GM21423 (cell line): ENCODE data around the gene RAB40B.

Source experiments
- ATAC-seq: cut with Tn5 transposase; IDR thresholded peaks from one replicate; pipeline ENCODE4 v1.9.1; 2021; ENCODE audit warnings: mild to moderate bottlenecking, moderate library complexity; ENCODE audit not compliant: unreplicated experiment

The RAB40B gene

DNA sequence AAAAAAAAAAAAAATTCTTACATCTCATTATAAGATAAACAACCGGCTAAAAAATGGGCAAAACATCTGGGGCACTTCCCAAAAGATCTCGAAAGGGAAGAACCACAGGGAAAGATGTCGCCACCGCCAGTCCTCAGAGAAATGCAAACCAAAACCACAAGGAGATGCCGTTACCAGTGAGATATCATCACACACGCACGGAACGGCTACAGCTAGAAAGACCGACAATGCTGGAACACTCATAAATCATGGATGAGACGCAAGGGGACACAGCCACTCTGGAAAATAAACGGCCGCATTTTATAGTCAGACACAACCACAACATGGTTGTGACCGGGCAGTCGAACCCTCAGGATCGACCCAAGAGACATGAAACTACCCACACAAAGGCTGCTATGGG lies 74.8 kb downstream of the RAB40B start:
- no peak for ATAC-seq

GRCh38 chr17:82619641-82620040 lies 78.9 kb downstream of the RAB40B start:
- ATAC-seq: no peak

- no peak for ATAC-seq
Observed at GRCh38 chr17:82619211-82619610, 79.3 kb downstream of the RAB40B start.

DNA sequence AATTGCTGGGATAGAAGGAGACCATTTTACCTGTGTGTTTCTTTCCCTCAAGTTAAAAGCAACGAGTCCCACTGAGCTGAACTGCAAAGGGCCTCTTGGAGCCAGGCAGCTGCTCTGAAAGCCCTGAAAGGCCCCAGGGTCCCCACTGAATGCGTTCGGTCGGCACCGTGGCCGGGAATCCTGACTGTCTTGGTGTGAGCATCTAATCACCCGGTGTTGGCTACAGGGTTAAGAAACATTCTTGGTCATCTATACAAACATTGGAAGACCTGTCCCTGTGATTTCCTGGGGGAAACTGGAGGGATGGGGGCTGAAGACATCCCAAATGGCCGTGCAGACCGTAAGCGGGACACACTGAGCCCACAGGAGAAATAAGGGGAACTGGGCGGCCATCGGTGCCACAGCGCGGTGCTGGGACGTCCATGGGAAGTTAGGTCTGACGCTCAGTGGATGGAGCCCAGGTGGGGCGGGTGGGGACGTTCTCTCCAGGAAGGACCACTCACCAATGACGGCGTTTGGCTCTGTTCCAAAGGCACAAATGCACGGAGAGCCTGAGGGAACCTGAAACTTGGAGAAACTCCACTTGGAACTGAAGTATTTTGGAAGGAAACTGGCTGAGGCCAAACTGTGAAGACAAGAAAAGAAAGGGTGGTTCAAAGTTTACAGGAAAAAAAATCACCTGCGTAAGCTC lies 82.3 kb downstream of the RAB40B start:
- no peak for ATAC-seq

DNA sequence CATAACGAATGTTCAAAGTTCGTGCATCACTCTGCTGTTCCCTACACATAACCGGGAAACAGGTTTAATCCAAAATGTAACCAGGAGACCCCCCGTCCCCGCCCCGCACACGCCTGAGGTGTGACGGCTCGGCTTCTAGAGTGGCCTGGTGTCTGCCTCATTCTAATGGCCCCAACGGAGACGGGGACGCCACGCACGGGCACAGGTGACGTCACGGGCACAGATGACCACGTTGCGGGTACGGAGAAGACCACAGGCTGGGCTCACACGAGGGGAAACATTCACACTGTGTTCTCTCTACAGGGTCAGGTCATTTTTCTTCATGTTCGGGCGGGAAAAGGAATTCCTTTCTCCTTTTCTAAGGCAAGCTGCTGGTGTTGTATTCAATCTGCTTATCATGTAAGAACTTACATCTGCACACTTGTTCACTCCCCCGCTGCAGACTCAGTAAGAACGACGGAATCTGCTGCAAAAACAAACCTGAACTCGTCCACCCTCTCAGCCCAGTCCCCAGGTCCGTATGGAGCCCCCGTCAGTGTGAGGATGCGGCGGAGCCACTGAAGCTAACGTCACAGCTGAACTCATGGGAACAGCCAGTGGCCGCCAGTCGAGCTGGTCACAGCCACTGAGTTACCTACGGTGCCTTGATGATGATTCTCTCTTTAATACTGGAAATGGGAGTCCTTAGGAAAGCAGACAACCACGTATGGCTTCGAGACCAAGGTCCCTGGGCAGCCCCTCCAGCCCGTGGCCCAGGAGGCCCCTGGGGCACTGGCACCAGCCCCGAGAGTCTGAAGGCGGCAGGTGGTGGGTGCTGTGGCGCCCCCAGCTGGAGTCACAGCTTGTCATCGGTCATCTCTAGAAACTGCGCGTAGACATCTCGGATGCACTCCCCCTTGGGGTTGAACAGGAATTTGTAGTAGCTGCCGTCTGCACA lies 83.1 kb downstream of the RAB40B start:
- no peak for ATAC-seq

- no peak for ATAC-seq
Observed at GRCh38 chr17:82614095-82614631, 84.3 kb downstream of the RAB40B start.

GRCh38 chr17:82613283-82614094 lies 85.0 kb downstream of the RAB40B start:
- no peak for ATAC-seq

- no peak for ATAC-seq
Observed at GRCh38 chr17:82611140-82612058, 87.1 kb downstream of the RAB40B start.

GRCh38 chr17:82609655-82610054 lies 88.8 kb downstream of the RAB40B start:
- ATAC-seq: no peak

DNA sequence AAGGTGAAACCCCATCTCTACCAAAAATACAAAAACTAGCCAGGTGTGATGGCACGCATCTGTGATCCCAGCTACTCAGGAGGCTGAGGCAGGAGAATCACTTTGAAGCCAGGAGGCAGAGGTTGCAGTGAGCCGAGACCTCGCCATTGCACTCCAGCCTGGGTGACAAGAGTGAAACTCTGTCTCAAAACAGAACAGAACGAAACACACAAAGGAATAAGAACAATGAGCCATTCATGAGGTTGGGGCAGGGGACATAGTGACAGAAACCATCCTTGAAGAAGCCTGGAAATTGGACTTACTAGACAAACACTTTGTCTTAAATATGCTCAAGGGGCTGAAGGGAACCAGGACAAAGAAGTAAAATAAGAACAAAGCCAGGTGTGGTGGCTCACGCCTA lies 89.7 kb downstream of the RAB40B start:
- ATAC-seq: no peak

DNA sequence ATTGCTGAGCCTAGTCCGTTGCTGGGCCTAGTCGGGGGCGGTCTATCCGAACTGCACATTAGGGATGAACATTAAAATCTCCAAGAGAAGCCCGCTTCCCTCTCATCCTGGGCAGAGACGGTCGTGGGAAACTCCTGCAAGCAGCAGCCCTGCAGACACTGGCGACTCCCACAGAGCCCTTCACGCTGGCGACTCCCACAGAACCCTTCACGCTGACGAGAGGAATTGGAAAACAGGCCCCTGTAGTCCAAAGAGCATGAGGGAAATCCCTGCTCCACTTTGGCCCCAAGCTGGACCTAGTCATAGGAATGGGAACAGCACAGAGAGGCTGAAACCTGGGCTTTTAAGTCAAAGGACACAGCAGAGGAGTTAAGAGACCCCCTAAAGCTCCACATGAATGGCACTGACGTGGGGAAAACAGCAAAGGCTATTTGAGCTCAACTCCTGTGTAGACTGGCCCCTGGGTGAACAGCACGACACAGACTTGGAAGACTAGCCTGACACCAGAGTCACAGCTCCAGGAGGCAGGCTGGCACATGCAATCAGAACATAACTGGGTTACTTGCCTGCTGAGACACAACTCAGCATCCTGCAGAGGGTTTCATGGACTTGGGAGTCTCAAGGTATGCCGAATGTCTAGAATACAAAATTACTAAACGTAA lies 92.4 kb downstream of the RAB40B start:
- ATAC-seq: no peak
